Spleen (tissue), 11 donors: ENCODE measurements around the gene EYS. TPM values are rescaled to one million over a fixed set of nuclear protein-coding genes. Genes with fewer than 3 reads are reported as not detected.

Experiments
- DNase-seq: peaks from one replicate; pipeline ENCODE4 v3.0.0-alpha.2; 2020
- H3K27ac ChIP-seq, 8 donors: fragments of 200-600 bp; sonication (generic) in 7 of 8; 1 replicate in 4 of 8; 2 replicates in 4 of 8; pipeline versions ENCODE4 v1.5.0 to v1.8.0; 2016 to 2021; ENCODE audit warnings: inconsistent platforms in 4 of 8, mild to moderate bottlenecking in 4 of 8, moderate library complexity in 1 of 8
- H3K27me3 ChIP-seq, 7 donors: fragments of 200-600 bp; sonication (generic) in 6 of 7; replicated peaks in 1 of 7; 1 replicate in 4 of 7; 2 replicates in 3 of 7; pipeline versions ENCODE4 v1.5.0 to v1.8.0; 2016 to 2021; ENCODE audit warnings: inconsistent platforms in 3 of 7, mild to moderate bottlenecking in 1 of 7
- H3K36me3 ChIP-seq, 6 donors: fragments of 200-600 bp; sonication (generic) in 5 of 6; 1 replicate in 4 of 6; 2 replicates in 2 of 6; pipeline versions ENCODE4 v1.5.0 to v1.8.0; 2016 to 2021; ENCODE audit warnings: inconsistent platforms in 2 of 6
- H3K4me1 ChIP-seq, 6 donors: fragments of 200-600 bp; sonication (generic) in 5 of 6; 1 replicate in 3 of 6; 2 replicates in 3 of 6; pipeline versions ENCODE4 v1.5.0 to v1.8.0; 2016 to 2021; ENCODE audit warnings: inconsistent platforms in 3 of 6
- H3K4me3 ChIP-seq, 8 donors: fragments of 200-600 bp; sonication (generic) in 7 of 8; 1 replicate in 4 of 8; 2 replicates in 4 of 8; pipeline versions ENCODE4 v1.5.0 to v1.8.0; 2016 to 2021; ENCODE audit warnings: inconsistent platforms in 4 of 8, mild to moderate bottlenecking in 4 of 8, moderate library complexity in 2 of 8
- H3K9me3 ChIP-seq, 8 donors: fragments of 200-600 bp; sonication (generic) in 7 of 8; 1 replicate in 4 of 8; 2 replicates in 4 of 8; pipeline versions ENCODE4 v1.5.0 to v1.8.0; 2016 to 2021; ENCODE audit warnings: inconsistent platforms in 4 of 8
- POLR2A ChIP-seq, 3 donors: fragments of 450-650 bp; IDR thresholded peaks; one replicate each; pipeline ENCODE4 v1.5.1; 2017; ENCODE audit warnings: antibody characterized with exemption in 3 of 3, mild to moderate bottlenecking in 1 of 3
- POLR2AphosphoS5 ChIP-seq, 3 donors: sonication (generic); formaldehyde crosslinking; IDR thresholded peaks; one replicate each; pipeline ENCODE4 v1.5.1; 2017; ENCODE audit warnings: antibody characterized with exemption in 3 of 3
- WGBS, 5 donors: extraction: QIAGEN DNeasy Blood & Tissue Kit in 3 of 5; methylation state at CpG; one replicate each; pipeline versions ENCODE4 v1.1.5 to v1.1.7; 2013 to 2018; 5-methylcytosine and 5-hydroxymethylcytosine counted together
- intact Hi-C: fragments of 100-400 bp; cut with DNase I; formaldehyde crosslinking; loops from one replicate; pipeline ENCODE4 v1.15.0; 2023; ENCODE audit warnings: low total_unique reads
- polyA plus RNA-seq, 3 donors: library from polyadenylated mRNA; stranded (reverse); fragments of 200-250 nt; gene quantifications; one replicate each; pipeline ENCODE4 v1.2.1, GENCODE V29; 2013
- total RNA-seq, 7 donors: library from RNA; depleted of rRNA in 3 of 7; stranded (reverse); fragments of >200 nt in 3 of 7; fragmentation: NEBNext Ultra II Directional in 4 of 7; extraction: Animal tissue kit (Norgen Biotek cat#: 25700) in 4 of 7; gene quantifications; one replicate each; pipeline versions ENCODE4 v1.1.0 to v1.2.1, GENCODE V29; 2016 to 2021
- TF ChIP-seq, protein P1 (sequence below), 11 experiments: fragments of 200-600 bp in 7 of 11; fragments of 450-650 bp in 4 of 11; sonication (generic) in 4 of 11; IDR thresholded peaks in 8 of 11; conservative IDR thresholded peaks in 3 of 11; 1 replicate in 7 of 11; 2 replicates in 4 of 11; pipeline versions ENCODE4 v1.4.0 to v1.8.0; 2016 to 2021; ENCODE audit warnings: antibody characterized with exemption in 11 of 11, inconsistent platforms in 4 of 11, mild to moderate bottlenecking in 1 of 11
- donor health status: healthy with polysubstance abuse.
- donor health status: DM: no; HTN: no; CAD: no; lungs with moderate emphysema.
- donor health status: DM: no; HTN: no; CAD: no.
- donor health status: Bipolar disorder and iron deficiency.
- donor health status: healthy.
- donor health status: DM: no; HTN: no; CAD: no.
- donor health status: DM: yes; HTN: yes; CAD: no.

EYS gene
- total and polyA plus RNA-seq, 10 donors, result under 0.01 to 0.72 (median 0.28) TPM; not detected in 5

DNA sequence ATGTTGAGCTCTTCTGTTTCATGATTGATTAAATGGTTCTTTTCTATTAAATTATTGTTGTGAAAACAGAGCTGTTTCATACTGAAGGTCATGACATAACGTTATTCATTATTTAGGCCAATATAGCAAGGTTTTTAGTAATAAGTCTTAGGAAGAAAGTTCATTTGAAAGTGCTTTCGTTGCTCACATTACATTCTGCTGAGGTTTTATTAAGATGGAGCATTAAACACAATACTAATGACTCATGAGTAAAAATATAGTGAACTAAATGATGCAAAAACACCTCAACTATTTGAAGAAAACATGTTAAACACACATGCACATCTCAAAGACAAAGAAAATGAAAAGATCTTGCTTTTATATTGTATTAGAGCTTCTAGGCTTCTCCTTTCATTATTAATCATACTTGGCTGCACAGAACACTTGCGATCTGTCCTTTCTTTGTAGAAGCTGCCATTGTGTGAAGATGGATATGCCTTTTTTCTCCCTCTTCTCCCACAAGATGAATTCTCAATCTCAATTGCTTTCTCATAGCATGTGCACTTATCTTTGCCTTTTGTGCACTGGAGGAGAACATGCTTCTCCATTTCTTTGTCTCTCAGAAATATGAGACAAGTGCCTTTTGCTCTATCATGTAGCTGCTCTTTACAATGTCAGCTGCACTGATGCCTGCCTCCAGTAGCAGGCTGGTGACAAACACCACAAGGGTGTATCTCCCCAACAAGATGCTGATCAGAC lies 1759.1 kb downstream of the EYS start:
- H3K36me3 ChIP-seq, result no peaks in the 10 kb centered on the region
- H3K4me3 ChIP-seq, result no peak overlapping the region
- TF ChIP-seq POLR2AphosphoS5 (IDR thresholded peaks at IDR 0.05) (no peak), POLR2A (IDR thresholded peaks at IDR 0.05) (no peak)
- TF ChIP-seq, protein P1, sequence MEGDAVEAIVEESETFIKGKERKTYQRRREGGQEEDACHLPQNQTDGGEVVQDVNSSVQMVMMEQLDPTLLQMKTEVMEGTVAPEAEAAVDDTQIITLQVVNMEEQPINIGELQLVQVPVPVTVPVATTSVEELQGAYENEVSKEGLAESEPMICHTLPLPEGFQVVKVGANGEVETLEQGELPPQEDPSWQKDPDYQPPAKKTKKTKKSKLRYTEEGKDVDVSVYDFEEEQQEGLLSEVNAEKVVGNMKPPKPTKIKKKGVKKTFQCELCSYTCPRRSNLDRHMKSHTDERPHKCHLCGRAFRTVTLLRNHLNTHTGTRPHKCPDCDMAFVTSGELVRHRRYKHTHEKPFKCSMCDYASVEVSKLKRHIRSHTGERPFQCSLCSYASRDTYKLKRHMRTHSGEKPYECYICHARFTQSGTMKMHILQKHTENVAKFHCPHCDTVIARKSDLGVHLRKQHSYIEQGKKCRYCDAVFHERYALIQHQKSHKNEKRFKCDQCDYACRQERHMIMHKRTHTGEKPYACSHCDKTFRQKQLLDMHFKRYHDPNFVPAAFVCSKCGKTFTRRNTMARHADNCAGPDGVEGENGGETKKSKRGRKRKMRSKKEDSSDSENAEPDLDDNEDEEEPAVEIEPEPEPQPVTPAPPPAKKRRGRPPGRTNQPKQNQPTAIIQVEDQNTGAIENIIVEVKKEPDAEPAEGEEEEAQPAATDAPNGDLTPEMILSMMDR (IDR thresholded peaks at IDR 0.05 in 8 of 11, conservative IDR thresholded peaks at IDR 0.05 in 3 of 11), result no peak
- H3K27ac ChIP-seq, result no peak overlapping the region
- WGBS, 5 donors, result 62 to 79% (median 67%) methylated on average over 3 of the region's 3 CpGs
- no peak for DNase-seq
- H3K4me1 ChIP-seq, result no peaks in the 10 kb centered on the region
- H3K27me3 ChIP-seq, result no peaks in the 10 kb centered on the region
- peaks cover 0 to 7% (median 0%) of the 10 kb centered on the region in 8 donors for H3K9me3 ChIP-seq
- intact Hi-C loops, result no loop called here

DNA sequence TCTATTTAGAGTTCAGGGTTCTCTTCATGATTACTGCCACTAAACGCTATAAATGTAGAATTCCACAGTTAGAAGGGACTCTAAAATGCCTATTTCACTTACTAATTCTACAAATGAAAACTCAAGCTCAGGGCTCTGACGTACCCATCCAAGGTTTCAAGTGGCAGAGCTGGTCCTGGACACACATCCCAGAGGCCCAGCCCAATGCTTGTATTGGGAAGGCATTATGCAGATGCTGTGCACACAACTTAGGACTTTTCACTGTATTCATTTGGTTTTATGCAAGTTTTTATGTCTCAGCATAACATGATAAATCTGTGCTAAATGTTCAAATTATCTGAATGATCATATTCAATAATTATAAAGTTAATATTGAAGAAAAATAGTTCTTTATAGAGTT lies 1761.0 kb downstream of the EYS start:
- Histone ChIP-seq H3K27me3 (no peaks in the 10 kb centered on the region), H3K36me3 (no peaks in the 10 kb centered on the region), H3K9me3 (peaks cover 0 to 4% (median 0%) of the 10 kb centered on the region in 8 donors), H3K4me1 (no peaks in the 10 kb centered on the region), H3K4me3 (no peak overlapping the region), H3K27ac (no peak overlapping the region)
- intact Hi-C loops, result no loop called here
- 81 to 89% (median 85%) methylated on average over 2 of the region's 2 CpGs for WGBS, 5 donors
- TF ChIP-seq POLR2AphosphoS5 (IDR thresholded peaks at IDR 0.05), result no peak
- TF ChIP-seq, protein P1 (IDR thresholded peaks at IDR 0.05 in 8 of 11, conservative IDR thresholded peaks at IDR 0.05 in 3 of 11), result no peak
- no peak for TF ChIP-seq POLR2A (IDR thresholded peaks at IDR 0.05)
- DNase-seq, result no peak

DNA sequence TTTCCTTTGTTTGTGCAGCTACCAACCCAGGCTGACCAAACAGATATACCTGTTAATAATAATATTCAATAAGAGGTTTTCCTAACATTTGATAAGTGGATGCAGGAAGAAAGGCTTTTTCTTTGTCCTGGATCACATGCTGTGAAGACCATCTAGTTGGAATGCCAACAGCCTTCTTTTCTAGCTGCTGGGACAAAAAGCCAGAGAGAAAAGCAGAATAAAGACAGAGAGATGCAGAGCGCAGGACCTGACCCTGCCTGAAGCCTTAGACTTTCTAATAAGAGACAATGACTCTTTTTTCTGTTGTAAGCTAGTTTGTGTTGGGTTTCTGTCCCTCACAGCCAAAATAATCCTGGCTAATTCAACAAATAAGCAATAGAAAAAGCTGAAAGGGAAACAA lies 1763.2 kb downstream of the EYS start:
- Histone ChIP-seq H3K9me3 (peaks cover 0 to 4% (median 0%) of the 10 kb centered on the region in 8 donors), H3K27ac (no peak overlapping the region), H3K27me3 (no peaks in the 10 kb centered on the region), H3K4me3 (no peak overlapping the region), H3K4me1 (no peaks in the 10 kb centered on the region), H3K36me3 (no peaks in the 10 kb centered on the region)
- DNase-seq, result no peak
- WGBS, 5 donors, result 82 to 96% (median 90%) methylated on average over 1 of the region's 1 CpG
- TF ChIP-seq, protein P1 (IDR thresholded peaks at IDR 0.05 in 8 of 11, conservative IDR thresholded peaks at IDR 0.05 in 3 of 11), result no peak
- no peak for TF ChIP-seq POLR2A (IDR thresholded peaks at IDR 0.05)
- TF ChIP-seq POLR2AphosphoS5 (IDR thresholded peaks at IDR 0.05), result no peak
- intact Hi-C loops, result no loop called here

DNA sequence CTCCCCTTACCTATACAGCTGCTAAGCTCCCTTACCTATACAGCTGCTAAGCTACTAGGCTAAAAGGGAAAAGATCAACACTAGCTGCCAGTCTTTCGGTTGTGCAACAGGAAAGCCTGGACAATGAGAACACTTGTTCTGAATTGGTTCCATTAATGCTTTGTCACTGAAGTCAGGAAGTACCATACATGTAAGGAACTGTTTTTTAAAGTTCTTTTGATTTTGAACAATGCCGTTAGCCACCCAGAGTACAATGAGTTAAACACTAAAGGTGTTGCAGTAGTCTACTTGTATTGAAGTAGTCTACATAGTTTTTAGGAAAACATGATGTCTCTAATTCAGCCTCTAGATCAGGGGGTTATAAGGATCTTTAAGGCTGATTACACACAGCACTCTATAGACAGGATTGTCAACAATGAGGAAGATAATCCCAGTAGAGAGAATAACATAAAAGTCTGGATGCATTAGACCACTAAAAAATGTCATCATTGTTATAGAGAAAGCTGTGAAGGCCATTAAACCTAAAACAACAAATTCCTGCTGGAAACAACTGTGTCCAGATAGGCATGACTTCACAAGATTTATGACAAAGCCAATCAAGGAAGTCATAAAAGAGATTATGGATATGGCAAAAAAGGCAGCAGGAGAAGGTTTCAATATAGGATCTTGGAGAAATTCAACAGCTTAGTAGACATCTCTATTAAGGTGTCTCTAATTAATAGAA lies 1765.1 kb downstream of the EYS start:
- Histone ChIP-seq H3K4me3 (no peak overlapping the region), H3K4me1 (no peaks in the 10 kb centered on the region), H3K27ac (peak overlapping the region in 1 of 8 donors; percentile 22), H3K9me3 (peaks cover 0 to 4% (median 0%) of the 10 kb centered on the region in 8 donors), H3K36me3 (no peaks in the 10 kb centered on the region), H3K27me3 (no peaks in the 10 kb centered on the region)
- no peak for TF ChIP-seq POLR2AphosphoS5 (IDR thresholded peaks at IDR 0.05)
- TF ChIP-seq, protein P1 (IDR thresholded peaks at IDR 0.05 in 8 of 11, conservative IDR thresholded peaks at IDR 0.05 in 3 of 11), result no peak
- no peak for TF ChIP-seq POLR2A (IDR thresholded peaks at IDR 0.05)
- intact Hi-C loops, result no loop called here
- DNase-seq, result no peak
- WGBS, 5 donors, result 12 to 25% (median 19%) methylated on average over 2 of the region's 2 CpGs
